Vagina (tissue), 2 donors: ENCODE results near the gene SUPT6H.

Experiments
- POLR2A ChIP-seq, 2 donors: fragments of 450-650 bp; IDR thresholded peaks; one replicate each; pipeline ENCODE4 v1.6.1; 2017; ENCODE audit warnings: antibody characterized with exemption in 2 of 2, mild to moderate bottlenecking in 2 of 2, moderate library complexity in 2 of 2
- POLR2AphosphoS5 ChIP-seq, 2 donors: sonication (generic); formaldehyde crosslinking; IDR thresholded peaks; one replicate each; pipeline ENCODE4 v1.9.0; 2017; ENCODE audit warnings: antibody characterized with exemption in 2 of 2, mild to moderate bottlenecking in 2 of 2, low read depth in 1 of 2; ENCODE audit not compliant: insufficient read depth in 1 of 2
- TF ChIP-seq, protein P1 (sequence below), 3 experiments: fragments of 450-650 bp in 2 of 3; fragments of 200-600 bp in 1 of 3; sonication (generic) in 1 of 3; IDR thresholded peaks; one replicate each; pipeline ENCODE4 v1.5.1; 2017 to 2019; ENCODE audit warnings: antibody characterized with exemption in 3 of 3, mild to moderate bottlenecking in 2 of 3, moderate library complexity in 2 of 3

DNA sequence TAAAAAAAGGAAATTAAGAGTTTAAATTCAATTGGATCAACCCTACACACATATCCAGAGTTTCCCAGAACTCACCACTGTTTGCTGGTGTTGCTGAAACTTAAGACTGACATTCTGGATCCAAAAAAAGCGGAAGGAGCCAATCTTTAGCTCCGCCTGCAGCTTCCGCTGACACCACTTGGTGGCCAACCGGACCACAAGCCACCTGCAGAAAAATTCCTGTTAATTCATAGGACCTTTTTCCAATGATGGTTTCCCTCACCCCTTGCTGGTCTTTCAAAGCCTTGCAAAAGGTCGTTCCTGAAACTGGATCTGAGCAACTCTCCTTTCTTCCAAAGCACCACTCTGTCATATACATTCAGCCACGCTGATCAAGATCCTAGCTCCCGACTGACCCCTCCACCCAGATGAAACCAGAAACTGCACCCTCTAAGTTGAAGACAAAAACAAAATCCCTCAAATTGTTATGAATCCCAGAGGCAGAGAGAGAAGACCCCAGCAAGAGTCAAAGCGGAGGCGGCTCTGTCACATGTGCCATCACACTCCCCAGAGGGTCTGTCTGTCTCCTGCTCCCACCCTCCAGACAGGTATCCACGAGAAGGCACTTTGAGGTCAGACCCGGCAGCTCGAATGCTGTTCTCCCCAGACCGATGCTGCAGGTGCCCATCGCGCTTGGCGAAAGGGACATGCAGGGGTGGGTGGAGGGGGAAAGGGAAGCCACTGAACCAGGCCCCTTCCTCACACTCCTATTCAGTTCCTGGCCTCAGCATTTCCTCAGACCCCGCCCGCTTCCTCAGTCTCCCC, 17.8 kb upstream of the SUPT6H start:
- TF ChIP-seq, protein P1, sequence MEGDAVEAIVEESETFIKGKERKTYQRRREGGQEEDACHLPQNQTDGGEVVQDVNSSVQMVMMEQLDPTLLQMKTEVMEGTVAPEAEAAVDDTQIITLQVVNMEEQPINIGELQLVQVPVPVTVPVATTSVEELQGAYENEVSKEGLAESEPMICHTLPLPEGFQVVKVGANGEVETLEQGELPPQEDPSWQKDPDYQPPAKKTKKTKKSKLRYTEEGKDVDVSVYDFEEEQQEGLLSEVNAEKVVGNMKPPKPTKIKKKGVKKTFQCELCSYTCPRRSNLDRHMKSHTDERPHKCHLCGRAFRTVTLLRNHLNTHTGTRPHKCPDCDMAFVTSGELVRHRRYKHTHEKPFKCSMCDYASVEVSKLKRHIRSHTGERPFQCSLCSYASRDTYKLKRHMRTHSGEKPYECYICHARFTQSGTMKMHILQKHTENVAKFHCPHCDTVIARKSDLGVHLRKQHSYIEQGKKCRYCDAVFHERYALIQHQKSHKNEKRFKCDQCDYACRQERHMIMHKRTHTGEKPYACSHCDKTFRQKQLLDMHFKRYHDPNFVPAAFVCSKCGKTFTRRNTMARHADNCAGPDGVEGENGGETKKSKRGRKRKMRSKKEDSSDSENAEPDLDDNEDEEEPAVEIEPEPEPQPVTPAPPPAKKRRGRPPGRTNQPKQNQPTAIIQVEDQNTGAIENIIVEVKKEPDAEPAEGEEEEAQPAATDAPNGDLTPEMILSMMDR (IDR thresholded peaks at IDR 0.05): peak in 1 of 3 experiments; percentile 34
- no peak for TF ChIP-seq POLR2AphosphoS5 (IDR thresholded peaks at IDR 0.05; ENCODE audit: insufficient read depth in 1 of 2, low read depth in 1 of 2)
- no peak for TF ChIP-seq POLR2A (IDR thresholded peaks at IDR 0.05)
